ENCODE results near the gene RNF114. TPM values are rescaled to one million over a fixed set of nuclear protein-coding genes. Genes with fewer than 3 reads are reported as not detected.

RNF114 gene
- total RNA-seq, 1 donor from 2014 or later, result 54.5 TPM

DNA sequence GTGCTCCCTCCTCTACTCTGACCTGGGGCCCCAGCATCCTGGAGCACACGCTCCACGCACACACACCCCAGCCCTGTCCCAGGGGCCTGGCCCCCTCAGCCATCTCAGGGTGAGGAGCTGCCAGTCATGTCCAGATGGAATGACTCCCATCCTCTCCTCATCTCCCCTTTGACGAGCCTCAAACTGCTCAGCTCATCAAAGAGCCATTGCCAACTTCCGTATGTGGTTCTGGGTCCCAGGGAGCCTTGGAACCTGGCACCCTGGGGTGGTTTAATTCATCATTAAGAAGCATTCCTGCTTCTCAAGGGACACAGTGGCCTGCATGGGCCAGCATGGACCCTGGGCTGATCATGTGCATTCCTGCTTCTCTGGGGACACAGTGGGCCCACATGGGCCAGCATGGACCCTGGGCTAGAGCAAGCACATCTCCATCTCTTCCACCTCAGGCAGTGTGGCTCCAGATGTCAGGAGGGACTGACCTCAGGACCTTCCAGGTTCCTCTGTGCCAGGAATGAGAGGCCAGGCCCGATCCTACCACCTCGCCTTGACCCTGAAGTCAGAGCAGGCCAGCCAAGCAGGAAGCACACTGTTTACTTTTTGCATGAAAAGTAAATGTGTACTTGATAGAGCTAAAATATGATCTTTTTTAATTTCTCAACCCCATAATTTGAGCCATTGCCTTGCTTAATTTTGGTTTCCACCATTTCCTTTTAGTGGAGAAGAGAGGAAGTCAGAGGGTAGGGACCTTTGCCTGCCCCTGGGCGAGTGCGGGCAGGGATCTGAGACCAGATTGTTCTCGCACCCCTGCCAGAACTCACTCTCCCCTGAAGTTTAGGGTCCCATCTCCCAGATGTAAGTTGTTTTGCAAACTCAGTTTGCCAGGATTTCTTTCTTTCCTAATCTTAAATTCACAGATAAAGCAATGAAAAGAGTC lies 46.9 kb upstream of the RNF114 start:
- no peaks in the 10 kb centered on the region for H3K27me3 Mint-ChIP-seq (ENCODE audit: low read depth)
- H3K36me3 Mint-ChIP-seq, result peaks cover 11% of the 10 kb centered on the region
- H3K27ac Mint-ChIP-seq, result no peak overlapping the region
- no peak overlapping the region for H3K4me3 Mint-ChIP-seq
- TF ChIP-seq CTCF (IDR thresholded peaks at IDR 0.05; ENCODE audit: unreplicated experiment), result no peak
- H3K4me1 Mint-ChIP-seq, result peaks cover 38% of the 10 kb centered on the region
- no peaks in the 10 kb centered on the region for H3K9me3 Mint-ChIP-seq
- no peak for DNase-seq (ENCODE audit: low spot score in 2 of 2, unreplicated experiment in 2 of 2)

DNA sequence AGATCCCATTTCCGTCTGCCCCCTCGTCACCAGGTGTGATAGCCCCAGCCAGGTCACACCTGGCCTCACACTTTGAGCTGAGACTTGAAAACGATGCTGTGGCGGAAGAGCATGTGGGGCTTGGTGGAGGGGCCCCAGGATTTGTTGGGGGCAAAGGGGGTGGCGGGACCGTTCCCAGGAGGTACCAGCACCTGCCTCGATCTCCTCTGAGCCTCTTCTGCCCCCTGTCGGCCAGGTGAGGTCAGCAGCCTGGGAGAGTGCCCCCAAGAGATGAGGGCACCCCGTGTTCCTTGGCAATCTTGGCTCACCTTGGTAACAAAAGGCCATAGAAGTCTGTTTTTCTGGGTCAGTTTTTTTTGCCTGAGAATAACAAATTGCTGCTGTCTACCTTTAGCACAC lies 46.3 kb upstream of the RNF114 start:
- Mint-ChIP-seq H3K4me3 (no peak overlapping the region), H3K27ac (no peak overlapping the region), H3K9me3 (no peaks in the 10 kb centered on the region), H3K27me3 (ENCODE audit: low read depth) (no peaks in the 10 kb centered on the region), H3K36me3 (peaks cover 11% of the 10 kb centered on the region), H3K4me1 (peaks cover 38% of the 10 kb centered on the region)
- TF ChIP-seq CTCF (IDR thresholded peaks at IDR 0.05; ENCODE audit: unreplicated experiment), result no peak
- no peak for DNase-seq (ENCODE audit: low spot score in 2 of 2, unreplicated experiment in 2 of 2)

DNA sequence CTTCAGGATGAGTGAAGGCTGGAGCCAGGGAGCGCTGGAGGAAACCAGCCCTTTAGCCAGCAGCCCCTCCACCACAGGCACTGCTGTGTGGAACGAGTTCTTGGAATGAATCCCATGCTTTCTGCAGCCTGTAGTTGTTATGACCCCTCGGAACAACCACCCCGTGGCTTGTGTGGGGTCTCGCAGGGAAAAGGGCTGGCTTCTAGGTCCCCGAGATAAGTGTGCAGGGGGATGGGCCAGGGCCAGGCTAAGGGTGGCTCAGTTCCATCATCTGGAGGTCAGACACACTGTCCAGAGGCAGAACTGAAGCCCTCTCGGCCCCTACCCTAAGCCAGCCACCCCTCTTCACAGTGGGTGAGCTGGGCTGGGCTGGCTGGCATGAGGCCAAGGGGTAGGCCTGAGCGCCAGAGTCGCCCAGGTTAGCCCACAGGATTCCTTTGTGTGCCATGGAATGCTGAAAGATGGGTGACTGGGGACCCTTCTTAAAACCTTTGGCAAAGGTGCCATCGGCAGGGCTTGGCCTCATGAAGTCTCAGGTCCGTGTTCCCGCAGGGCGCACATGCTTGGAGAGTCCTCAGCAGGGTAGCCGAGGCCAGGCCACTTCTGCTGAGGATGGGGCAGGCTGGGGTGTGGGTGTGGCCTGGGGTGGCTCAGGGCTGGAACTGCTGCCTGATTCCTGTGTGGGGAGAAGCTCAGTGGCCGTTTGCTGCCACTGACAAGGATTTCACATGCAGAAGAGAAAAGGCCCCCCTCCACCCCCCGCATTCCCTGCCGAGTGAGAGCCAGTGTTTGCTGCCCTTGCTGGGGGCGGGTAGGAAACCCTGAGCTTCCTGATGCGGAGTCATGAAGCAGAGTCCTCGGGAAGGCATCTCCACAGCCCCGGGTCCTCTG lies 45.5 kb upstream of the RNF114 start:
- H3K9me3 Mint-ChIP-seq, result no peaks in the 10 kb centered on the region
- peak overlapping the region; percentile 30 for H3K27ac Mint-ChIP-seq
- peaks cover 11% of the 10 kb centered on the region for H3K36me3 Mint-ChIP-seq
- TF ChIP-seq CTCF (IDR thresholded peaks at IDR 0.05; ENCODE audit: unreplicated experiment), result no peak
- no peak overlapping the region for H3K4me3 Mint-ChIP-seq
- H3K27me3 Mint-ChIP-seq (ENCODE audit: low read depth), result no peaks in the 10 kb centered on the region
- no peak for DNase-seq (ENCODE audit: low spot score in 2 of 2, unreplicated experiment in 2 of 2)
- peaks cover 38% of the 10 kb centered on the region for H3K4me1 Mint-ChIP-seq

DNA sequence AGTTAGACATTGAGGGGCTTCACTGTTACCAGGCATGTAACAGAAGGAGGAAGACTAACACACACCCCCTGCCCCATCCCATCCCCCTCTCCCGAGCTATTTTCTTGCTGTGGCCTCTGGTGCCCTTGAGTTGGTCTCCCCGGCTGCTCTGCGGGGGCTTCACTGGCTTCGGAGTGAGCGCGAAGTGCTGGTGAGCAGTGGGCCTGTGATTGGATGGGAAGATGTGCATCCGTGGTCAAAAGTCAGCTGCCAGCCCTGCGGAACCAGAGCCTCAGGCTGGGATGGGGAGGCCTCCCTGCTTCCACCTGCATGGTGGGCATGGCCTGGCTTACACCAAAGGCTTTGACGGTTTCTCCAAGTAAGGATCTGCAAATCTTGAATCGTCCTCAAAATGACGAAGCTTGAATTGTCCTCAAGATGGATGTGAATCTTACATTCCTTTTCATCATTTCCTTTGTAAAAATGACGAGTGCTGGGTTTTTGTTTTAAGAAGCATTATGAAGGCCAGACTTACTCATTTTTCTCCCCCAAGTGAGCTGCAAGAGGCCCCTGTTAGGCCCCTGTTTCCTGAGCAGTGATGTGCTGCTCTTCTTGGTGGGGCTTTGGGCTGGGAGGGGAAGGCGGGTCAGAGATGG lies 44.6 kb upstream of the RNF114 start:
- H3K4me3 Mint-ChIP-seq, result no peak overlapping the region
- no peak for DNase-seq (ENCODE audit: low spot score in 2 of 2, unreplicated experiment in 2 of 2)
- H3K27me3 Mint-ChIP-seq (ENCODE audit: low read depth), result no peaks in the 10 kb centered on the region
- no peak for TF ChIP-seq CTCF (IDR thresholded peaks at IDR 0.05; ENCODE audit: unreplicated experiment)
- peaks cover 38% of the 10 kb centered on the region for H3K4me1 Mint-ChIP-seq
- no peak overlapping the region for H3K27ac Mint-ChIP-seq
- peaks cover 5% of the 10 kb centered on the region for H3K36me3 Mint-ChIP-seq
- no peaks in the 10 kb centered on the region for H3K9me3 Mint-ChIP-seq

DNA sequence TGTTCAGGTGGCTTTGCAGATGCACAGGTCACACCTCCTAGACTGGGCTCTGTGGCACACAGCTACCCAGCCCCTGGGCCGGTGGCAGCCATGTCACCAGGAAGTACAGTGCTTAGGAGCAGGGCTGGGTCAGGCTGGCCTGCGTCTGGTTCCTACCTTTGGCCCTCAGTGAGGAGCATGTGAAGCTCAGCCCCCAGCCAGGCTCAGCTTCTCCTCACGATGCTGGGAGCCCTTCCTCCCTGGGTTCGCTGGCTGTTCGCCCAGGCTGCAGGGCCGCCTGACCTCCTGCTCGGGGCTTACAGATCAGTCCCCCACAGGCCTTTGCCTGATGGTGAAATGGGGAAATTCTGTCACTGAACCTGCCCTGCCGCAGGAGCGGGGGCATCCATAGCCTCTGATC lies 43.9 kb upstream of the RNF114 start:
- H3K4me3 Mint-ChIP-seq, result no peak overlapping the region
- no peaks in the 10 kb centered on the region for H3K9me3 Mint-ChIP-seq
- peaks cover 3% of the 10 kb centered on the region for H3K36me3 Mint-ChIP-seq
- H3K27me3 Mint-ChIP-seq (ENCODE audit: low read depth), result no peaks in the 10 kb centered on the region
- no peak overlapping the region for H3K27ac Mint-ChIP-seq
- H3K4me1 Mint-ChIP-seq, result peaks cover 38% of the 10 kb centered on the region
- DNase-seq (ENCODE audit: low spot score in 2 of 2, unreplicated experiment in 2 of 2), result no peak
- TF ChIP-seq CTCF (IDR thresholded peaks at IDR 0.05; ENCODE audit: unreplicated experiment), result no peak
